Activated CD8-positive, alpha-beta T cell treated with anti-CD3 and anti-CD28 coated beads for 36 hours (primary cell): ENCODE data around the gene INPP5A. TPM values are rescaled to one million over a fixed set of nuclear protein-coding genes. Genes with fewer than 3 reads are reported as not detected.
A peak's percentile ranks its signal among the peaks of the same experiment; 100 is the strongest.

Experiments used
- ATAC-seq: fragments of 200-7000 bp; cut with Tn5 transposase; one replicate; pipeline ENCODE4 v1.10.0; 2021; ENCODE audit warnings: mild to moderate bottlenecking, moderate library complexity
- CTCF ChIA-PET: fragments of 350-600 bp; sonication (Branson Sonifier 250); formaldehyde crosslinking; loops from one replicate; lab custom pipeline; 2021; ENCODE audit warnings: antibody characterized with exemption; lab: Charles Lee
- POLR2A ChIA-PET: fragments of 350-600 bp; sonication (Branson Sonifier 250); formaldehyde crosslinking; loops from one replicate; lab custom pipeline; 2021; ENCODE audit warnings: antibody characterized with exemption; lab: Charles Lee
- DNase-seq: peaks from one replicate; pipeline ENCODE4 v3.0.0-alpha.2; 2020
- H3K27ac Mint-ChIP-seq: one replicate; pipeline ENCODE4 v1.8.0; 2021; ENCODE audit warnings: mild to moderate bottlenecking, mixed read lengths
- H3K27me3 Mint-ChIP-seq: one replicate; pipeline ENCODE4 v1.8.0; 2021; ENCODE audit warnings: mixed read lengths
- H3K36me3 Mint-ChIP-seq: one replicate; pipeline ENCODE4 v1.8.0; 2021; ENCODE audit warnings: low read depth, mixed read lengths
- H3K4me1 Mint-ChIP-seq: one replicate; pipeline ENCODE4 v1.8.0; 2021; ENCODE audit warnings: low read depth, mixed read lengths
- H3K4me3 Mint-ChIP-seq: one replicate; pipeline ENCODE4 v1.8.0; 2021; ENCODE audit warnings: mild to moderate bottlenecking, moderate library complexity, mixed read lengths
- H3K9me3 Mint-ChIP-seq: one replicate; pipeline ENCODE4 v1.8.0; 2021; ENCODE audit warnings: mixed read lengths
- CTCF ChIP-seq: fragments of 200-600 bp; IDR thresholded peaks from one replicate; pipeline ENCODE4 v1.8.0; 2022; ENCODE audit warnings: antibody characterized with exemption, mild to moderate bottlenecking
- intact Hi-C: fragments of 100-400 bp; cut with micrococcal nuclease; formaldehyde crosslinking; loops from one replicate; pipeline ENCODE4 v1.10.0; 2022
- total RNA-seq, 2 experiments: library from RNA; stranded (reverse); gene quantifications; one replicate each; pipeline ENCODE4 v1.2.3, GENCODE V29; 2021

The INPP5A gene
- total RNA-seq, 2 experiments from 2014 or later: 9.6 to 10.4 TPM

DNA sequence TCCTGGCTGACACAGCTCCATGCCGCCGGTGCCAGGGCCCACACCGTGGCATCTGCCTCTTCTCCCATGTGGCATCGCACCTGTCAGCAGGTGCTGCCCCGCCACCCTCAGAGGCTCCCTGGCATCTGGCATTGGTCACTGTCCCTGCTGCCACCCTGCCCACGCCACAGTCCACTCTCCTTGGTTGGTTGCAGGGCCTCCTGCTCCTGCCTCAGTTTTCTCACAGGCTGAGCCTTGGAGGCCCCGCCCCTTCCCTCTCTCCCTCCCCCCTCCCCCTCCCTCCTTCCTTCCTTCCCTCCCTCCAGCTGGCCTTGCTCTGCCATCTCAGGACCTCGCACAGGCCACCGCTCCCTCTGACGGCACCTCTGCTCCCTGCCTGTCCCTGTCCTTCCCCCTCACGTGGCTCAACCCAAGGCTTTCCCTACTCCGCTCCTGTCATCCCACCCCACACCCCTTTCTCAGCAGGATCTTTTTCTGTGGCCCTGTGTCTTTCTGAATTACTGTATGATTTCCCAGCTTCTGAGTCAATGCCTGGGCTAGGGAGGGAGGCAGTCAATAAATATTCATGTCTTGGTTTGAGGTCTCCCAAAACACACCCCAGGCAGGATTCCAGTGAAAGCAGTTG lies 87.4 kb downstream of the INPP5A start:
- H3K4me1 Mint-ChIP-seq: peaks cover 22% of the 10 kb centered on the region
- no peaks in the 10 kb centered on the region for H3K27me3 Mint-ChIP-seq
- ATAC-seq (no peak), DNase-seq (no peak)
- H3K4me3 Mint-ChIP-seq: no peak overlapping the region
- intact Hi-C loops: no loop called here
- H3K9me3 Mint-ChIP-seq: peaks cover 14% of the 10 kb centered on the region
- CTCF ChIA-PET: interaction anchor here (1.4 kb wide), 1 partner anchor 30 kb away, joined by 3 read pairs; no protein-coding TSS in a partner anchor
- TF ChIP-seq CTCF: no peak
- POLR2A ChIA-PET: no interaction called here
- peaks cover 10% of the 10 kb centered on the region for H3K36me3 Mint-ChIP-seq
- H3K27ac Mint-ChIP-seq: no peak overlapping the region

DNA sequence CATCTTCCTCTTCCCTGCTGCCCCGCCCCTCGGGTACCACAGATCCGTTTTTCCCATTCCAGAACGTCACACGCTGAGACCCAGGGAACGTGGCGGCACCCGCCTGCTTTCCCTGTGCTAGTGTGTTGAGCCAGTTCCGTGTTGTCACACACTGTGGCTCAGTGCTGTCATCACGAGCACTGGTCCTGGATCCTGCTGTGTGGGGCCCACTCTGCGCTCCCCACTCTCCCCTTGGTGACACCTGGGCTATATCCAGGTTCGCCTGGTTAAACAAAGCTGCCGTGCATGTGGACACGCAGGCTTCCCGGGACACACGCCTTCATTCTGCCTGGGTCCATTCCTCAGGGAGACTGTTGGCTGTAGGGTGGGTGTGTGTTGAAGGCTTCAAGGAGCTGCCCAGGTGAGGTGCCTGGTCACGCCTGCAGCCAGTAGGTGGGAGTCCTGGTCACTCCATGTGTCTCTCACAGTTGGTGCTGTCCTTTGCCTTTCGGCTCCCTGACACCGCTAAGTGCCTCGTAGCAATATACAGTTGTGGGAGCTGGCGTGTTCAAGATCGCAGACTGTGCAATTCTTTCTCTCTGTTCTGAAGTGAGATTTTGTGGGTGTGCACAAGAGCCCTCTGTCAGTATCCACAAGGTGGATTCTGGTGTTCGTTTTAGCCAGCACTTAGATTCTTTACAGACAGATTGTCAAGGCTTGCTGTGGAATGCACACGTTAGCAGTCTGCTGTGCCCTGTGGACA lies 88.6 kb downstream of the INPP5A start:
- no peaks in the 10 kb centered on the region for H3K27me3 Mint-ChIP-seq
- peaks cover 4% of the 10 kb centered on the region for H3K9me3 Mint-ChIP-seq
- DNase-seq (no peak), ATAC-seq (no peak)
- no peak for TF ChIP-seq CTCF
- no peak overlapping the region for H3K27ac Mint-ChIP-seq
- H3K4me1 Mint-ChIP-seq: peaks cover 25% of the 10 kb centered on the region
- intact Hi-C loops: no loop called here
- H3K36me3 Mint-ChIP-seq: peaks cover 2% of the 10 kb centered on the region
- CTCF ChIA-PET: no interaction called here
- POLR2A ChIA-PET: no interaction called here
- no peak overlapping the region for H3K4me3 Mint-ChIP-seq

GRCh38 chr10:132626761-132627665 lies 89.4 kb downstream of the INPP5A start:
- no peaks in the 10 kb centered on the region for H3K27me3 Mint-ChIP-seq
- ChIA-PET POLR2A (no interaction called here), CTCF (interaction anchor here (1.0 kb wide), 1 partner anchor 11 kb away, joined by 3 read pairs; no protein-coding TSS in a partner anchor)
- H3K9me3 Mint-ChIP-seq: no peaks in the 10 kb centered on the region
- no peak for DNase-seq
- no peak for ATAC-seq
- no peak overlapping the region for H3K27ac Mint-ChIP-seq
- TF ChIP-seq CTCF: no peak
- intact Hi-C loops: no loop called here
- peaks cover 27% of the 10 kb centered on the region for H3K4me1 Mint-ChIP-seq
- H3K4me3 Mint-ChIP-seq: no peak overlapping the region
- H3K36me3 Mint-ChIP-seq: no peaks in the 10 kb centered on the region

DNA sequence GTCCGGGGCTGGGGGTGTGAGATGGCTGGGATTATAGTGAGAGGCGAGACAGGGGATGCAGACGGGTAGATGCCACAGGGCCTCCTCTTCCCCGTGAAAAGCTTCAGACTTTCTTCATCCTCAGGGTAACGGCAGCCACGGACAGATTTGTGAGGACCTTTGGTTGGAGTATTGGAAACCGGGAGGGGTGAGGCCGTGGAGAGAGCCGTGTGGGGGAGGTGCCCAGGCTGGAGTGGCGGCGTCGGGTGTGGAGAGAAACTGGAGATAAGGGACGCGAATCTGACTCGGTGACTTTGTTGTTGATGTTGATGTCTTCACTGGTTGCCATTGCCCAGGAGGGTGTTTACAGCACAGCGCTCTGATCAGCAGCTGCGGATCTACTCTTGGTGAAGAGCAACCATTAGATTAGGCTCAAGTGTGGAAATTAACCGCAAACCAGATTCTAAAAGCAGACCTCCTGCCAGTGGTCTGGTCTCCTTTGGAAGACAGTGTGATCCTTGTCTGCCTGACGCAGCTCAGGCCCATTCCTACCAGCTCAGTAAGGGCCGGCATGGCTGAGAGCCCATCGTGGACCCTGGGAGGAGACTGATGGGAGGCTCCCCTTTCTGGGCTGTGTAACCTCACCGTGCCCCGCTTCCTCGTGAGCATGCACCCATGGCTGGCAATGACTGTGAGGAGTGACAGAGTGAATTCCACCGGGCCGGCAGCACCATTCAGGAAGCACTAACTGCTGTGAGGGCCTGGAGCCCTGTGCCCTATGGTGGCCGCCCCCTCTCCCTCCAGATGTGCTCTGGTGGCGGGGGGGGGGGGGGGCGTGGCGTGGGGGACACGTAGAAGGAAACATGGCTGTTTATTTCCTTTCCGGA lies 90.3 kb downstream of the INPP5A start:
- intact Hi-C loops: no loop called here
- DNase-seq (peak; percentile 36), ATAC-seq (peak; percentile 82)
- Mint-ChIP-seq H3K4me1 (peaks cover 27% of the 10 kb centered on the region), H3K27me3 (no peaks in the 10 kb centered on the region), H3K36me3 (no peaks in the 10 kb centered on the region), H3K27ac (no peak overlapping the region), H3K4me3 (no peak overlapping the region), H3K9me3 (no peaks in the 10 kb centered on the region)
- POLR2A ChIA-PET: no interaction called here
- TF ChIP-seq CTCF: no peak
- CTCF ChIA-PET: interaction anchor here (1.0 kb wide), 1 partner anchor 12 kb away, joined by 3 read pairs; no protein-coding TSS in a partner anchor
